ENCODE data around the gene NEUROG1. TPM values are rescaled to one million over a fixed set of nuclear protein-coding genes. Genes with fewer than 3 reads are reported as not detected.

Gene NEUROG1
- not detected for polyA plus RNA-seq (2013, experiment 1 of 2)
- polyA plus RNA-seq (2013, experiment 2 of 2) = not detected

GRCh38 chr5:135535820-135536801 is at the start of gene NEUROG1:
Gene NEUROG1, minus strand, starts transcription at chr5:135535964. Its CDS starts 274 bp downstream, at chr5:135535690.
- under 1% methylated on average over 73 of the region's 74 CpGs for whole genome bisulfite sequencing
- peak within 1 kb of the TSS; percentile 27 for H3K4me3 ChIP-seq (ENCODE audit: low read length)
- H3K36me3 ChIP-seq (ENCODE audit: insufficient read depth, low read length) = no peaks in the 10 kb centered on the region
- no peak within 1 kb of the TSS for H3K27ac ChIP-seq (ENCODE audit: low read depth, low read length)
- peaks cover 13% of the 10 kb centered on the region for H3K4me1 ChIP-seq (ENCODE audit: insufficient read depth, low read length)
- peaks cover 14% of the 10 kb centered on the region for H3K9me3 ChIP-seq (ENCODE audit: insufficient read depth, low read depth, low read length)
- H3K27me3 ChIP-seq (ENCODE audit: insufficient read depth, low read length) = peaks cover 100% of the 10 kb centered on the region
- no peak within 1 kb of the TSS for H3K9ac ChIP-seq (ENCODE audit: low read depth, low read length)

GRCh38 chr5:135584918-135585317 is 49.2 kb upstream of the NEUROG1 start:
- H3K9ac ChIP-seq (ENCODE audit: low read depth, low read length) = no peak overlapping the region
- no peak overlapping the region for H3K4me3 ChIP-seq (ENCODE audit: low read length)
- H3K27ac ChIP-seq (ENCODE audit: low read depth, low read length) = no peak overlapping the region
- H3K4me1 ChIP-seq (ENCODE audit: insufficient read depth, low read length) = peaks cover 8% of the 10 kb centered on the region; the same call in 1 of the 2 replicates
- H3K36me3 ChIP-seq (ENCODE audit: insufficient read depth, low read length) = no peaks in the 10 kb centered on the region
- peaks cover 30% of the 10 kb centered on the region for H3K27me3 ChIP-seq (ENCODE audit: insufficient read depth, low read length)
- H3K9me3 ChIP-seq (ENCODE audit: insufficient read depth, low read depth, low read length) = no peaks in the 10 kb centered on the region
- 91% methylated on average over 6 of the region's 6 CpGs for WGBS

- Histone ChIP-seq H3K36me3 (ENCODE audit: insufficient read depth, low read length) (no peaks in the 10 kb centered on the region), H3K27ac (ENCODE audit: low read depth, low read length) (no peak overlapping the region), H3K9ac (ENCODE audit: low read depth, low read length) (no peak overlapping the region), H3K9me3 (ENCODE audit: insufficient read depth, low read depth, low read length) (no peaks in the 10 kb centered on the region), H3K27me3 (ENCODE audit: insufficient read depth, low read length) (peaks cover 37% of the 10 kb centered on the region), H3K4me3 (ENCODE audit: low read length) (no peak overlapping the region), H3K4me1 (ENCODE audit: insufficient read depth, low read length) (peaks cover 8% of the 10 kb centered on the region; the same call in 1 of the 2 replicates)
- WGBS = 94% methylated on average over 1 of the region's 2 CpGs
Measured at GRCh38 chr5:135584276-135584675, 48.5 kb upstream of the NEUROG1 start.

GRCh38 chr5:135582099-135582781 is 46.5 kb upstream of the NEUROG1 start:
- no peaks in the 10 kb centered on the region for H3K9me3 ChIP-seq (ENCODE audit: insufficient read depth, low read depth, low read length)
- no peak overlapping the region for H3K9ac ChIP-seq (ENCODE audit: low read depth, low read length)
- no peaks in the 10 kb centered on the region for H3K36me3 ChIP-seq (ENCODE audit: insufficient read depth, low read length)
- H3K27me3 ChIP-seq (ENCODE audit: insufficient read depth, low read length) = peaks cover 57% of the 10 kb centered on the region
- no peak overlapping the region for H3K4me3 ChIP-seq (ENCODE audit: low read length)
- H3K27ac ChIP-seq (ENCODE audit: low read depth, low read length) = no peak overlapping the region
- WGBS = 84% methylated on average over 6 of the region's 6 CpGs
- peaks cover 19% of the 10 kb centered on the region for H3K4me1 ChIP-seq (ENCODE audit: insufficient read depth, low read length)

GRCh38 chr5:135578685-135579341 is 43.0 kb upstream of the NEUROG1 start, which contains the start of gene CXCL14:
Gene CXCL14, minus strand, starts transcription at chr5:135578991. Its CDS starts 213 bp downstream, at chr5:135578778.
- H3K27ac ChIP-seq (ENCODE audit: low read depth, low read length) = no peak within 1 kb of the TSS
- peak within 1 kb of the TSS; percentile 62 for H3K4me3 ChIP-seq (ENCODE audit: low read length)
- H3K4me1 ChIP-seq (ENCODE audit: insufficient read depth, low read length) = peaks cover 24% of the 10 kb centered on the region
- no peaks in the 10 kb centered on the region for H3K36me3 ChIP-seq (ENCODE audit: insufficient read depth, low read length)
- no peak within 1 kb of the TSS for H3K9ac ChIP-seq (ENCODE audit: low read depth, low read length)
- under 1% methylated on average over 68 of the region's 68 CpGs for WGBS
- no peaks in the 10 kb centered on the region for H3K9me3 ChIP-seq (ENCODE audit: insufficient read depth, low read depth, low read length)
- H3K27me3 ChIP-seq (ENCODE audit: insufficient read depth, low read length) = peaks cover 73% of the 10 kb centered on the region

GRCh38 chr5:135578305-135578684 is 42.5 kb upstream of the NEUROG1 start:
- WGBS = 4% methylated on average over 21 of the region's 21 CpGs

GRCh38 chr5:135577421-135577820 is 41.7 kb upstream of the NEUROG1 start:
- Histone ChIP-seq H3K27ac (ENCODE audit: low read depth, low read length) (no peak overlapping the region), H3K9me3 (ENCODE audit: insufficient read depth, low read depth, low read length) (no peaks in the 10 kb centered on the region), H3K36me3 (ENCODE audit: insufficient read depth, low read length) (no peaks in the 10 kb centered on the region), H3K4me3 (ENCODE audit: low read length) (no peak overlapping the region), H3K27me3 (ENCODE audit: insufficient read depth, low read length) (peaks cover 71% of the 10 kb centered on the region), H3K9ac (ENCODE audit: low read depth, low read length) (no peak overlapping the region), H3K4me1 (ENCODE audit: insufficient read depth, low read length) (peaks cover 24% of the 10 kb centered on the region)
- WGBS = 47% methylated on average over 6 of the region's 8 CpGs

More at GRCh38 chr5:135578305-135578684, 42.5 kb upstream of the NEUROG1 start:
- H3K4me1 ChIP-seq (ENCODE audit: insufficient read depth, low read length) = peaks cover 24% of the 10 kb centered on the region
- no peak overlapping the region for H3K27ac ChIP-seq (ENCODE audit: low read depth, low read length)
- peaks cover 73% of the 10 kb centered on the region for H3K27me3 ChIP-seq (ENCODE audit: insufficient read depth, low read length)
- no peaks in the 10 kb centered on the region for H3K36me3 ChIP-seq (ENCODE audit: insufficient read depth, low read length)
- no peak overlapping the region for H3K9ac ChIP-seq (ENCODE audit: low read depth, low read length)
- H3K9me3 ChIP-seq (ENCODE audit: insufficient read depth, low read depth, low read length) = no peaks in the 10 kb centered on the region
- H3K4me3 ChIP-seq (ENCODE audit: low read length) = peak overlapping the region; percentile 62

GRCh38 chr5:135576075-135576599 is 40.4 kb upstream of the NEUROG1 start:
- H3K4me1 ChIP-seq (ENCODE audit: insufficient read depth, low read length) = peaks cover 24% of the 10 kb centered on the region
- no peak overlapping the region for H3K27ac ChIP-seq (ENCODE audit: low read depth, low read length)
- no peaks in the 10 kb centered on the region for H3K9me3 ChIP-seq (ENCODE audit: insufficient read depth, low read depth, low read length)
- H3K4me3 ChIP-seq (ENCODE audit: low read length) = no peak overlapping the region
- 52% methylated on average over 5 of the region's 6 CpGs for WGBS
- no peaks in the 10 kb centered on the region for H3K36me3 ChIP-seq (ENCODE audit: insufficient read depth, low read length)
- peak overlapping the region; percentile 4; the same call in 1 of the 2 replicates for H3K9ac ChIP-seq (ENCODE audit: low read depth, low read length)
- H3K27me3 ChIP-seq (ENCODE audit: insufficient read depth, low read length) = peaks cover 59% of the 10 kb centered on the region

- H3K4me1 ChIP-seq (ENCODE audit: insufficient read depth, low read length) = peaks cover 24% of the 10 kb centered on the region
- no peak overlapping the region for H3K4me3 ChIP-seq (ENCODE audit: low read length)
- 96% methylated on average over 10 of the region's 10 CpGs for WGBS
- no peak overlapping the region for H3K9ac ChIP-seq (ENCODE audit: low read depth, low read length)
- peaks cover 42% of the 10 kb centered on the region for H3K27me3 ChIP-seq (ENCODE audit: insufficient read depth, low read length)
- no peaks in the 10 kb centered on the region for H3K36me3 ChIP-seq (ENCODE audit: insufficient read depth, low read length)
- H3K27ac ChIP-seq (ENCODE audit: low read depth, low read length) = no peak overlapping the region
- no peaks in the 10 kb centered on the region for H3K9me3 ChIP-seq (ENCODE audit: insufficient read depth, low read depth, low read length)
Measured at GRCh38 chr5:135574493-135574892, 38.7 kb upstream of the NEUROG1 start.

- Histone ChIP-seq H3K4me3 (ENCODE audit: low read length) (no peak overlapping the region), H3K9me3 (ENCODE audit: insufficient read depth, low read depth, low read length) (no peaks in the 10 kb centered on the region), H3K9ac (ENCODE audit: low read depth, low read length) (no peak overlapping the region), H3K36me3 (ENCODE audit: insufficient read depth, low read length) (no peaks in the 10 kb centered on the region), H3K27ac (ENCODE audit: low read depth, low read length) (no peak overlapping the region), H3K27me3 (ENCODE audit: insufficient read depth, low read length) (peaks cover 16% of the 10 kb centered on the region), H3K4me1 (ENCODE audit: insufficient read depth, low read length) (peaks cover 10% of the 10 kb centered on the region)
- 86% methylated on average over 9 of the region's 9 CpGs for WGBS
Measured at GRCh38 chr5:135571902-135572301, 36.1 kb upstream of the NEUROG1 start.

Measured in HUES64 (cell line).